HG03135 (cell line): Measurements from ENCODE around the gene MROH7.

Experiments
- ATAC-seq: cut with Tn5 transposase; IDR thresholded peaks from one replicate; pipeline ENCODE4 v1.9.1; 2021; ENCODE audit warnings: mild to moderate bottlenecking, moderate library complexity; ENCODE audit not compliant: unreplicated experiment

MROH7 gene

GRCh38 chr1:54694771-54695170, 53.2 kb downstream of the MROH7 start:
- no peak for ATAC-seq

DNA sequence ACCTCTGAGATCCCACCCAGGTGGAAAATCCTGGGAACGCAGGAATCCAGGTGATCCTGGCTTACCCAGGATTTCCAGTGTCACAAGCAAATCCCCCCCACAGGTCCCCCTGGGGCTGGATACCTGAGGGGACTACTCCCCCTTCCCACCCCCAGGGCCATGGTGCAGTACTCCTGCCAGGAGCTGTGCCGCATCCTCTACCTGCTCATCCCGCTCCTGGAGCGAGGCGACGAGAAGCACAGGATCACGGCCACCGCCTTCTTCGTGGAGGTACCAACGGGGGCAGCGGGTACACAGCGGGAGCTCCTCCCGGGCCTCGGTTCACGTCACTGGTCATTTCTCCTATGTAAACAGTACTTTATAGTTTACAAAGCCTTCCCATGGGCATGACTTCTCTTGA, 53.6 kb downstream of the MROH7 start:
- no peak for ATAC-seq

GRCh38 chr1:54695764-54696163, 54.2 kb downstream of the MROH7 start:
- no peak for ATAC-seq

- ATAC-seq, result no peak
Measured at GRCh38 chr1:54696262-54696661, 54.7 kb downstream of the MROH7 start.

DNA sequence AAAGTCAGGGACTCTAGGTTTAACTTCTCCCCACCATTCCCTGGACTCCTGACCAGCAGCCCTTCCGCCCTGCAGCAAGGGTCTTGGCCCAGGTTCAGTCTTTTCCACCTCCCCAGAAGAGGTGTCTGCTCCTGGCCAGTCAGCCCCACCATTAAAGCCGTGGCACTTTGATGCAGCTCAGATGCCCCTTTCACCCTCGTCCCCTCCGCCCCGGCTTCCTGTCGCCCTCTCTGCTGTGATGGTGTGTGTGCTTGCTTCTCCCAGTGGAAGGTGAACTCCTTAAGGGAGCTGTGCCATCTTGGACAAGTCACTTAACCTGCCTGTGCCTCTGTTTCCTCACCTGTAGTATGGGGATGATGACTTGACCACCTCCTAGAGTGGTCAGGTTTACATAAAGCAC, 56.3 kb downstream of the MROH7 start:
- ATAC-seq, result no peak

- no peak for ATAC-seq
Measured at GRCh38 chr1:54698346-54698745, 56.8 kb downstream of the MROH7 start.

DNA sequence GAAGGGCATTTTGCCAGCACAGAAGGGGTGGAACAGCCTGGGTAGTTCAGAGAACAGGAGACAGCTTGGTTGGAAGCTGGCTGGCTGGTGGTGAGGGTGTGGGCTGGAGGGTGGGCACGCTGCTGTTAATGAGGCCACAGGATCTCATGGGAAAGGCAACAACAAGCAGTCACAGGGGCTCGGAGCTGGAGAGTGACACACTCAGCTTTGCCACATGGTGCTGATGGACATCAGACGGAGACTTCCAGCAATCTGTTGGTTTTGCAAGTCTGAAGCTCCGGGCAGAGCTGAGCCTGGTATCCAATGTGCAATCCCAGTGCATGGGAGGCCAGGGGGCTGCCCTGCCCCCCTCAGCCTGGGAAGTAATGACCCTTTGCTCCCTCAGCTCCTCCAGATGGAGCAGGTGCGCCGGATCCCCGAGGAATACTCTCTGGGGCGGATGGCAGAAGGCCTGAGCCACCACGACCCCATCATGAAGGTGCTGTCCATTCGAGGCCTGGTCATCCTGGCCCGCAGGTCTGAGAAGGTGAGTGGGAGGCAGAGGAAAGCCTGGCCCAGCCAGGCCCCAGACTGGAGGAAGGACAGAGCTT, 58.4 kb downstream of the MROH7 start:
- ATAC-seq, result no peak

DNA sequence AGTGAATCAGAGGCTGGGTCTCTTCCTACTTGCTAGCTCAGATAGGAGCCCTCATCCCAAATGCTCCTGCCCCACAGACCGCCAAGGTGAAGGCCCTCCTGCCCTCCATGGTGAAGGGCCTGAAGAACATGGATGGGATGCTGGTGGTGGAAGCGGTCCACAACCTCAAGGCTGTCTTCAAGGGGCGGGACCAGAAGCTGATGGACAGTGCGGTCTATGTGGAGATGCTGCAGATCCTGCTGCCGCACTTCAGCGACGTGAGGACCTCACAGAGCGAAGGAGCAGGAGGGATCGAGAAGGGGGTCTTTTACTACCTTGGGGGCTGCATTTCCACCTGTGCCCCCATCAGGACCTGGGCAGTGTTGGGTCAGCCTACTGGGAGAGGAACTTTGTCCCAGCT, 59.5 kb downstream of the MROH7 start:
- ATAC-seq, result no peak

DNA sequence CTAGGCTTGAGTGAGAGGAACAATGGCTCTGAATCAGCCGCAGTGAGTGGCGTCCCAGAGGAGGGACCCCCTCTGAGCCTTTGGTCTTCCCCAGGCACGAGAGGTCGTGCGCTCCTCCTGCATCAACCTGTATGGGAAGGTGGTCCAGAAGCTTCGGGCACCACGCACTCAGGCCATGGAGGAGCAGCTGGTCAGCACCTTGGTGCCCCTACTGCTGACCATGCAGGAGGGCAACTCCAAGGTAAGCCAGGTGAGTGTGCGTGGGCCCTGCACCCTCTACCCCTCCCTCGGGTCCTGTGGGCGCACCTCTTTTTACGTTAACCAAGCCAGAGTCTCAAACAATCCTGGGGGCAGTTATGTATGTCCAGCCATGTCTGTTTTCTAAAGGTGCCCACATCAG, 60.4 kb downstream of the MROH7 start:
- ATAC-seq, result no peak

DNA sequence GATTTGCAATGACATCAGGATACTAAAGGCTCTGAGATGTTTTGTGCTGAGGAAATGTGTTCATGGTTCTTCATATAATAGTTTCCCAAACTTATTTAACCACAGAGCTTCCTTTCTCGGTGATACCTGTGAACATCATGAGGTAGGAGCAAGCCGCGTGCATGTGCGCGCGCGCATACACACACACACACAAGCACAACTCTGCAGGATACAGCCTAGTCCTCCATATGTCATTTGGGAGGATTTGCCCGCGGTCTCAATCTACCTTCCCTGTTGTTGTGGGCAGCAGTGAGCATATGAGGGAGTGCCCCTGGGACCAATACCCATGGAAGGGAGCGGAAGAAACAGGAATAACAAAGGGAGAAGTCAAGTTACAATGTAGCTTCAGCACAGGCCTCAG, 61.9 kb downstream of the MROH7 start:
- no peak for ATAC-seq

DNA sequence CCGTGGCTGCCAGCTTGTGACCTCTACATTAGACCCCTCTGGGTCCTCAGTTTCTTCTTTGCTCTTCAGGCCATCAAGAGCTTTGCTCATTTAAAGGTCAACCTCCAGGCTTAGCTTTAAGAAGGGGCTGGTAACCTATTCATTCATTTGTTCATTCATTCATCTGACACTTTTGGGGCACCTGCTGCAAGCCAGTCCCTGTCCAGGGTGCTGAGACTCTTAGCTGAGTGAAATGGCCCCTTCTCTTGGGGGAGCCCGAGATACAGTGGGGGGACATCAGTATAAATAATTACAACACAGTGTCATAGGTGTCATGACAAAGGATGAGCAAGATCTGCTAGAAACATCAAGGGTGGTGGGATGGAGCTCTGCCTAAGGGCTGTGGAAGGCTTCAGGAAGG, 63.6 kb downstream of the MROH7 start:
- no peak for ATAC-seq

GRCh38 chr1:54706419-54706818, 64.8 kb downstream of the MROH7 start:
- ATAC-seq, result no peak

DNA sequence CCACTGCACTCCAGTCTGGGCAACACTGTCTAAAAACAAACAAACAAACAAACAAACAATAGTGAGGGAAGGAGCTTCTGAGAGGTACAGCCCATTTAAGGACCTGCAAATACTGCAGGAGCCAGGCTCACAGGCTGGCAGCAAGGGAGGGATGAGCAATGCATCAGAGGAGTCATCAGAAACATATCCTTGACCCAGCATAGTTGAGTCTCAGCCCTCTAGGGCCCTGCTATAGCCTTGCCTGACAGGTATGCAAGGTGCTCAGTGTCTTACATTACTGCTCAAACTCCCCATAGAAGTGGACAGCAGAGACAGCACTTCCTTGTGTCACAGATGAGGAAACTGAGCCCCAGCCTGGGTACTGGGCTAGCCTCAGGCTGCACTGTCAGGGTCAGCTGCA, 66.8 kb downstream of the MROH7 start:
- no peak for ATAC-seq

- no peak for ATAC-seq
Measured at GRCh38 chr1:54709547-54710292, 68.1 kb downstream of the MROH7 start.

- no peak for ATAC-seq
Measured at GRCh38 chr1:54710434-54710833, 68.8 kb downstream of the MROH7 start.

DNA sequence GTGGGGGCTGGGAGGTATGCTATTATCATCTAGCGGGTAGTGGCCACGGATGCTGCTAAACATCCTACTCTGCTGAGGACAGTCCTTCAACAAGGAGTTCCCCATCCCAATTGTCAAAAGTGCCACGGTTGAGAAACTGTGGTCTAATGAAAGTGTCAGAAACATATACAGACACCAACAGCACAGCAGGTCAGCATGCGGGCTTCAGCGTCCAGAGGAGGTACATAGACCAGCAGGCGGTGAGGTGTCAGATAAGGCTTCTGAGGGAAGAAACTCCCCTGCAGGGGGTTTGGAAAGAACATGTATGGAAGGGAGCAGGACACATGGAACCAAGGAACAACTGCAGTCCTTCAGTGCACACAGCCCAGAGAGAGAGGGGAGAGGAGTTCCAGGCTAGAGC, 69.3 kb downstream of the MROH7 start:
- no peak for ATAC-seq

DNA sequence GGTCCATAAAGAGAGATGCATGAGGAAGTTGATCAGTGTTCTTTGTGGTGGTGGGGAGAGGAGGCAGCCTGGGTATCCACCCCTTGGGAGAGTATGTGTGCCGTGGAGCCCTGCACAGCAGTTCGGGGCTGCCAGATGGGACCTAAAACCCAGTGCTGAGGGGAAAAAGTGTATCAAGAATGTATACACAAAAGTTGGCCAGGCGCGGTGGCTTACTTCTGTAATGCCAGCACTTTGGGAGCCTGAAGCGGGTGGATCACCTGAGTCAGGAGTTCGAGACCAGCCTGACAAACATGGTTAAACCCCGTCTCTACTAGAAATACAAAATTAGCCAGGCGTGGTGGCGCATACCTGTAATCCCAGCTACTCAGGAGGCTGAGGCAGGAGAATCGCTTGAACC, 70.0 kb downstream of the MROH7 start:
- ATAC-seq, result no peak

DNA sequence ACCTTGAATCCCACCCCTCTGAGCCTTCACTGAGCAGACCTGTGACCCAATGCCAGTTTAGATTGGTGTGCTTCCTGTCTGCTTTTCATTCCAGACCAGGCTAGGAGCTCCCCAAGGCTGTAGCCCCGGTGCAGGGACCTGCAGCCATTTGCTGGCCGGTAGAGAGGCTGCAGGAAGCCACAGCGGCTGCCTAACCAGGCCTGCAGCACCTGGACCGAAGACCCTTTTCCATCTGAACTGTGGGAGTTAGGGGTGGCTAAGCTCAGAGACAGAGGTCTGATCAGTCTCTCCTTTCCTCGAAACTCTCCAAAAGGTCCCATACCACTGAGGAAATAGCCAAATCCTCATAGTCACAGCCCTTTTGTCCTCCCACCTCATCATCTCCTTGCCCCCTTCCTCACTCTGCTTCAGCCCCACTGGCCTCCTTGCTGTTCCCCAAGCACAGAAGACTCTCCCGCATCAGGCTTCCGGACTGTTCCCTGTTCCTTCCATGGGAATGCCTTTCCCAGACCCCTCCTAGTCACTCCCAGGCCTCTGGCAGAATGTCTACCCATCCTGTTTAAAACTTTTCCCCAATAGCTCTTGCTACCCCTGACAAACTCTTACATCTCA, 73.4 kb downstream of the MROH7 start:
- no peak for ATAC-seq

GRCh38 chr1:54715493-54716298, 74.1 kb downstream of the MROH7 start, which contains the start of gene TTC4:
TTC4 (plus strand) TSS chr1:54715861; CDS start chr1:54715909, 48 bp downstream.
- ATAC-seq, result peak; percentile 96

DNA sequence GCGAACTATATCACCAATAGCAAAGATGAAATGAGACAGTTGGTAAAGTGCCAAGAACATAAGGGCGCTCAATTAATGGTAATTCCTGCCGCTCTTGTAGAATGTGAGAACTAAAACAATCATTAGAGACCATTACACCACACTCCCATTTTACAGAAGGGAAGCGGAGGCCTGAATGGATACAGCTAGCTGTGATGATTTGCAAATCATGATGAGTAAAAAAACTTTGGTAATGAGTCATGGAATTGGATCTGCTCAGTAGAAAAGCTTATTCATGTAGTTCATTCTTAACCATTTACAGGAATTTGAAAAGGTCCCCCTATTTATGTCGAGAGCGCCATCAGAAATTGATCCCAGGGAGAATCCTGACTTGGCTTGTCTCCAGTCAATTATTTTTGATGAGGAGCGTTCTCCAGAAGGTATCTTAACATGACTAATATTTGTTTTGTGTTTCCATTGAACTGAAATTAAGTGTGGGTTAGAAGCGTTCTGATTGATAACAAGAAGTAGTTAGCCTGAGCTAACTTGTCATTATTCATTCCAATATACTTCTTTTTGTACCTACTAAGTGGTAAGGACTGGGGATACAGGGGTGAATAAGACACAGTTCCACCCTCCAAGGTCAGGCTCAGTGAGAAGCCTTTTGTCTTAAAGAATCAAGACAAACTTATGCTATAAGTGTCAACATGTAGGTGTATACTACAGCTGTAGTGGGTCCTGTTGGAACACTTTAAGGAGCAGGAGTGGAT, 74.9 kb downstream of the MROH7 start:
- ATAC-seq, result no peak

GRCh38 chr1:54721719-54722118, 80.1 kb downstream of the MROH7 start:
- ATAC-seq, result no peak
